ENCODE measurements around the gene ARHGAP26. TPM values are rescaled to one million over a fixed set of nuclear protein-coding genes. Genes with fewer than 3 reads are reported as not detected.

Gene ARHGAP26
- polyA plus RNA-seq, 1 donor (not counting 4 experiments of a cell fraction or from before 2014, with no cell fraction given) = 3.9 TPM

DNA sequence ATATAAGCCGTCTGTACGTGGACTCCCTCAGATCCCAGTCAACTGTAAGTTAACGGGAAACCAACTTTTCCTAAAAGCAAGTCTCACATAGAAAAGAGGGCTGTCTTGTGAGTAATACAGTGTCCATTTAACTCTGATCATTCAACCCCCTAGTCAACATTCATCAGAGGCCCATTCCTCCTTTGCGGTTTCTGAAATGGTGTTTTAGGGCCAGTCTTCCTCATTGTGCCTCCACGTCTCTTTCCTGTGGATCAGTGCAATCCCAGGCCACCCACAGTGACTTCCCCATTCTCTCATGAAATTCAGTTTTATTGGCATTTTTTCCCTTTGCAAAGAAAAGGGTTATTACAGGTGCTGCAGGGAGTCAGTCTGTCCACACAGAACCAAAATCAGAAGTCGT, 371.5 kb downstream of the ARHGAP26 start:
- no peak overlapping the region for H2AFZ ChIP-seq (ENCODE audit: control insufficient read depth, low read length)
- no peak overlapping the region for H3K9ac ChIP-seq (ENCODE audit: control insufficient read depth, extremely low read depth, insufficient read depth, low read length)
- H3K36me3 ChIP-seq (ENCODE audit: control insufficient read depth in 2 of 2, extremely low read depth in 1 of 2, insufficient read depth in 2 of 2, low read length in 2 of 2) = peaks cover 0 to 1% of the 10 kb centered on the region in 2 experiments
- FAIRE-seq = peak; percentile 52
- DNase-seq (ENCODE audit: low read depth, low spot score) = no peak
- no peaks in the 10 kb centered on the region for H3K9me1 ChIP-seq (ENCODE audit: control insufficient read depth, extremely low read depth, insufficient read depth, low read length)
- TF ChIP-seq, protein P1, sequence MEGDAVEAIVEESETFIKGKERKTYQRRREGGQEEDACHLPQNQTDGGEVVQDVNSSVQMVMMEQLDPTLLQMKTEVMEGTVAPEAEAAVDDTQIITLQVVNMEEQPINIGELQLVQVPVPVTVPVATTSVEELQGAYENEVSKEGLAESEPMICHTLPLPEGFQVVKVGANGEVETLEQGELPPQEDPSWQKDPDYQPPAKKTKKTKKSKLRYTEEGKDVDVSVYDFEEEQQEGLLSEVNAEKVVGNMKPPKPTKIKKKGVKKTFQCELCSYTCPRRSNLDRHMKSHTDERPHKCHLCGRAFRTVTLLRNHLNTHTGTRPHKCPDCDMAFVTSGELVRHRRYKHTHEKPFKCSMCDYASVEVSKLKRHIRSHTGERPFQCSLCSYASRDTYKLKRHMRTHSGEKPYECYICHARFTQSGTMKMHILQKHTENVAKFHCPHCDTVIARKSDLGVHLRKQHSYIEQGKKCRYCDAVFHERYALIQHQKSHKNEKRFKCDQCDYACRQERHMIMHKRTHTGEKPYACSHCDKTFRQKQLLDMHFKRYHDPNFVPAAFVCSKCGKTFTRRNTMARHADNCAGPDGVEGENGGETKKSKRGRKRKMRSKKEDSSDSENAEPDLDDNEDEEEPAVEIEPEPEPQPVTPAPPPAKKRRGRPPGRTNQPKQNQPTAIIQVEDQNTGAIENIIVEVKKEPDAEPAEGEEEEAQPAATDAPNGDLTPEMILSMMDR (optimal IDR thresholded peaks at IDR 0.05 in 1 of 3, IDR thresholded peaks at IDR 0.05 in 1 of 3, conservative IDR thresholded peaks at IDR 0.05 in 1 of 3; ENCODE audit: extremely low read depth in 1 of 3, insufficient read depth in 2 of 3, low read length in 3 of 3) = no peak
- no peak for TF ChIP-seq EZH2 (IDR thresholded peaks at IDR 0.05; ENCODE audit: low read length)
- no peaks in the 10 kb centered on the region for H3K27me3 ChIP-seq (ENCODE audit: control insufficient read depth, extremely low read depth, insufficient read depth, low read length)
- peaks cover 33% of the 10 kb centered on the region for H3K4me1 ChIP-seq (ENCODE audit: control insufficient read depth, extremely low read depth, insufficient read depth, low read length)
- no peak overlapping the region for H3K27ac ChIP-seq (ENCODE audit: control insufficient read depth, insufficient read depth, low read length)
- H4K20me1 ChIP-seq (ENCODE audit: control insufficient read depth, extremely low read depth, insufficient read depth, low read length) = no peaks in the 10 kb centered on the region
- no peaks in the 10 kb centered on the region for H3K9me3 ChIP-seq (ENCODE audit: control insufficient read depth, low read depth, low read length)
- no peak overlapping the region for H3K4me3 ChIP-seq (ENCODE audit: control insufficient read depth in 2 of 3, extremely low read depth in 1 of 3, insufficient read depth in 2 of 3, low read depth in 1 of 3, low read length in 3 of 3)
- no peak overlapping the region for H3K4me2 ChIP-seq (ENCODE audit: control insufficient read depth, extremely low read depth, insufficient read depth, low read depth, low read length)
- H3K79me2 ChIP-seq (ENCODE audit: control insufficient read depth, insufficient read depth, low read length) = no peaks in the 10 kb centered on the region
- dilution Hi-C loops (cut with MboI; ENCODE audit: extremely low pct_ligation_motif_present, low sequenced_read_pairs) = no loop called here

DNA sequence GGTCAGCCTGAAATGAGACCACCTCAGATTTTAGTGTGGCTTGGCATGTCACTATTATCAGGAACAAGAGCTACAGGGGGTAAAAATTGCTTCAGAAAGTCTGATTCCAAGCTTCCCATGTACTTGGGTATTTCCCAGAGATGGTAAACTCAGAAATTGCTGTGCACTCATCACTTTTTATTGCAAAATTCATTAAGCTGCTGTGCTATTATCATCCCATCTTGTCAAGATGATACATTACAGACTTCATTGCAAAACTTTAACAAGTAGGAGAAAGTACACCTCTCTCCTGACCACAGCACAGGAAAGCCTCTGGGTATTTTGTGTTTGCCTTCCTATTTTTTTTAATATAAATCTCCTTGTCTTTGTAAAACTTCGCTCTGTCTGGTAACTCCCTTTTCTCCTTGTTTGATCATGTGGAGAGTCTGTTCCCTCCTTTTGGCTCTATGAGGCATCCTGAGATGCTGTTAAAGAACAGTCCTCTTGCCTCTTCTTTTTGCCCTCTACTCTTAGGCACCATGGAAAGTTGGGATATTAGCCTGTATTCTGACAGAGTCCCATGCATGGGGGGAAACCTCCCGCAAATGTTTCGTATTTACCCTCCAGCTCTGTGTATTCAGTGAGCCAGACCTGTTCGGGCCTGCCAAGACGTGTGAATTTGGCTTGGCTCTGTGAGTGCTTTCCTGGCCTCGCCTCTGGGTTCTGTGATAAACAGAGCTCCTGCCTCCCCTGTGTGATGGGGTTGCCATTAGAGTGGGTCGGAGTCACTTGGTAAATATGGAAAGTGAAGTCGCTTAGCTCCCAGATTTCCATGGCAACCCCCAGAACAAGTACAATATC, 372.6 kb downstream of the ARHGAP26 start:
- FAIRE-seq (peak; percentile 84), DNase-seq (ENCODE audit: low read depth, low spot score) (no peak)
- H3K4me1 ChIP-seq (ENCODE audit: control insufficient read depth, extremely low read depth, insufficient read depth, low read length) = peaks cover 36% of the 10 kb centered on the region
- peak overlapping the region; percentile 76 for H3K4me2 ChIP-seq (ENCODE audit: control insufficient read depth, extremely low read depth, insufficient read depth, low read depth, low read length)
- no peaks in the 10 kb centered on the region for H3K9me3 ChIP-seq (ENCODE audit: control insufficient read depth, low read depth, low read length)
- H3K27me3 ChIP-seq (ENCODE audit: control insufficient read depth, extremely low read depth, insufficient read depth, low read length) = no peaks in the 10 kb centered on the region
- H2AFZ ChIP-seq (ENCODE audit: control insufficient read depth, low read length) = peak overlapping the region; percentile 68
- dilution Hi-C loops (cut with MboI; ENCODE audit: extremely low pct_ligation_motif_present, low sequenced_read_pairs) = no loop called here
- peak overlapping the region; percentile 92 for H3K27ac ChIP-seq (ENCODE audit: control insufficient read depth, insufficient read depth, low read length)
- H4K20me1 ChIP-seq (ENCODE audit: control insufficient read depth, extremely low read depth, insufficient read depth, low read length) = no peaks in the 10 kb centered on the region
- TF ChIP-seq EZH2 (IDR thresholded peaks at IDR 0.05; ENCODE audit: low read length) = no peak
- TF ChIP-seq, protein P1 (optimal IDR thresholded peaks at IDR 0.05 in 1 of 3, IDR thresholded peaks at IDR 0.05 in 1 of 3, conservative IDR thresholded peaks at IDR 0.05 in 1 of 3; ENCODE audit: extremely low read depth in 1 of 3, insufficient read depth in 2 of 3, low read length in 3 of 3) = no peak
- no peaks in the 10 kb centered on the region for H3K79me2 ChIP-seq (ENCODE audit: control insufficient read depth, insufficient read depth, low read length)
- H3K9ac ChIP-seq (ENCODE audit: control insufficient read depth, extremely low read depth, insufficient read depth, low read length) = peak overlapping the region; percentile 57
- H3K4me3 ChIP-seq (ENCODE audit: control insufficient read depth in 2 of 3, extremely low read depth in 1 of 3, insufficient read depth in 2 of 3, low read depth in 1 of 3, low read length in 3 of 3) = peak overlapping the region in 2 of 3 experiments; percentile 30 to 34
- no peaks in the 10 kb centered on the region for H3K9me1 ChIP-seq (ENCODE audit: control insufficient read depth, extremely low read depth, insufficient read depth, low read length)
- peaks cover 0 to 1% of the 10 kb centered on the region in 2 experiments for H3K36me3 ChIP-seq (ENCODE audit: control insufficient read depth in 2 of 2, extremely low read depth in 1 of 2, insufficient read depth in 2 of 2, low read length in 2 of 2)

Data from keratinocyte (primary cell).